ENCODE data around the gene EHD4.

GRCh38 chr15:41937568-41937923, 34.8 kb downstream of the EHD4 start:
- TF ChIP-seq CHD2 (IDR thresholded peaks at IDR 0.05; ENCODE audit: low read length, partially characterized antibody) = no peak
- TF ChIP-seq NFIC (IDR thresholded peaks at IDR 0.05; ENCODE audit: borderline replicate concordance) = no peak
- TF ChIP-seq, protein P1, sequence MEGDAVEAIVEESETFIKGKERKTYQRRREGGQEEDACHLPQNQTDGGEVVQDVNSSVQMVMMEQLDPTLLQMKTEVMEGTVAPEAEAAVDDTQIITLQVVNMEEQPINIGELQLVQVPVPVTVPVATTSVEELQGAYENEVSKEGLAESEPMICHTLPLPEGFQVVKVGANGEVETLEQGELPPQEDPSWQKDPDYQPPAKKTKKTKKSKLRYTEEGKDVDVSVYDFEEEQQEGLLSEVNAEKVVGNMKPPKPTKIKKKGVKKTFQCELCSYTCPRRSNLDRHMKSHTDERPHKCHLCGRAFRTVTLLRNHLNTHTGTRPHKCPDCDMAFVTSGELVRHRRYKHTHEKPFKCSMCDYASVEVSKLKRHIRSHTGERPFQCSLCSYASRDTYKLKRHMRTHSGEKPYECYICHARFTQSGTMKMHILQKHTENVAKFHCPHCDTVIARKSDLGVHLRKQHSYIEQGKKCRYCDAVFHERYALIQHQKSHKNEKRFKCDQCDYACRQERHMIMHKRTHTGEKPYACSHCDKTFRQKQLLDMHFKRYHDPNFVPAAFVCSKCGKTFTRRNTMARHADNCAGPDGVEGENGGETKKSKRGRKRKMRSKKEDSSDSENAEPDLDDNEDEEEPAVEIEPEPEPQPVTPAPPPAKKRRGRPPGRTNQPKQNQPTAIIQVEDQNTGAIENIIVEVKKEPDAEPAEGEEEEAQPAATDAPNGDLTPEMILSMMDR (IDR thresholded peaks at IDR 0.05) = no peak
- TF ChIP-seq, protein P2, sequence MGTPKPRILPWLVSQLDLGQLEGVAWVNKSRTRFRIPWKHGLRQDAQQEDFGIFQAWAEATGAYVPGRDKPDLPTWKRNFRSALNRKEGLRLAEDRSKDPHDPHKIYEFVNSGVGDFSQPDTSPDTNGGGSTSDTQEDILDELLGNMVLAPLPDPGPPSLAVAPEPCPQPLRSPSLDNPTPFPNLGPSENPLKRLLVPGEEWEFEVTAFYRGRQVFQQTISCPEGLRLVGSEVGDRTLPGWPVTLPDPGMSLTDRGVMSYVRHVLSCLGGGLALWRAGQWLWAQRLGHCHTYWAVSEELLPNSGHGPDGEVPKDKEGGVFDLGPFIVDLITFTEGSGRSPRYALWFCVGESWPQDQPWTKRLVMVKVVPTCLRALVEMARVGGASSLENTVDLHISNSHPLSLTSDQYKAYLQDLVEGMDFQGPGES (IDR thresholded peaks at IDR 0.05; ENCODE audit: low read depth, low read length) = no peak
- no peak for TF ChIP-seq EP300 (IDR thresholded peaks at IDR 0.05; ENCODE audit: borderline replicate concordance in 1 of 2, low read depth in 1 of 2, low read length in 1 of 2)
- TF ChIP-seq YY1 (IDR thresholded peaks at IDR 0.05; ENCODE audit: low read depth) = no peak

Data from SK-N-SH (cell line).